ENCODE data around the gene DHRS7.

DNA sequence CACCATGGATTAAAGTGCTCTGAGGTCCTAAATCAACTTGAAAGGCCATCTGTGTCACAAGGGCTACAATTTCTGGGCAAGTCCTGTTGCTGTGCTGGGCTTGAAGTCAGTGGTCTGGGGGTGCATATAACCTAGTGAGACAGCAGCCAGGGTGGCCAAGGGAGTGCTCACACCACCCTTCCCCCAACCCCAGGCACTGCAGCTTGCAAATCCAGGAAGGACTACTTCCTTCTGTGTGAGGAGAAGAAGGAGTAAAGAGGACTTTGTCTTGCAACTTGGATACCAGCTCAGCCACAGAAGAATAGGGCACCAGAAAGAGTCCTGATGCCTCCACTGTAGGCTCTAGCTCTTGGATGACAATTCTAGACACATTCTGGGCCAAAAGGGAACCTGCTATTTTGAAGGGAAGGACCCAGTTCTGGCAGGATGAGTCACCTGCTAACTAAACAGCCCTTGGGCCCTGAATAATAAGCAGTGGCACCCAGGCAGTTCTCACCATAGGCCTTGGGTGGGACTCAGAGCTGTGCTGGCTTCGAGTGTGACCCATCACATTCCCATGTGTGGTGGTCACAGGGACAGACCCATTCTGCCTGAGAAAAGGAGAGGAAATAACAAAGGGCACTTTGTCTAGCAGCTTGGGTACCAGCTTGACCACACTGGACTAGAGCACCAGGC, 32.6 kb upstream of the DHRS7 start:
- TF ChIP-seq POLR2A (IDR thresholded peaks at IDR 0.05), result no peak
- TF ChIP-seq, protein P1, sequence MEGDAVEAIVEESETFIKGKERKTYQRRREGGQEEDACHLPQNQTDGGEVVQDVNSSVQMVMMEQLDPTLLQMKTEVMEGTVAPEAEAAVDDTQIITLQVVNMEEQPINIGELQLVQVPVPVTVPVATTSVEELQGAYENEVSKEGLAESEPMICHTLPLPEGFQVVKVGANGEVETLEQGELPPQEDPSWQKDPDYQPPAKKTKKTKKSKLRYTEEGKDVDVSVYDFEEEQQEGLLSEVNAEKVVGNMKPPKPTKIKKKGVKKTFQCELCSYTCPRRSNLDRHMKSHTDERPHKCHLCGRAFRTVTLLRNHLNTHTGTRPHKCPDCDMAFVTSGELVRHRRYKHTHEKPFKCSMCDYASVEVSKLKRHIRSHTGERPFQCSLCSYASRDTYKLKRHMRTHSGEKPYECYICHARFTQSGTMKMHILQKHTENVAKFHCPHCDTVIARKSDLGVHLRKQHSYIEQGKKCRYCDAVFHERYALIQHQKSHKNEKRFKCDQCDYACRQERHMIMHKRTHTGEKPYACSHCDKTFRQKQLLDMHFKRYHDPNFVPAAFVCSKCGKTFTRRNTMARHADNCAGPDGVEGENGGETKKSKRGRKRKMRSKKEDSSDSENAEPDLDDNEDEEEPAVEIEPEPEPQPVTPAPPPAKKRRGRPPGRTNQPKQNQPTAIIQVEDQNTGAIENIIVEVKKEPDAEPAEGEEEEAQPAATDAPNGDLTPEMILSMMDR (IDR thresholded peaks at IDR 0.05), result no peak
